GM23338 (cell line): ENCODE measurements around the gene CUX1.

Source experiments
- EZH2 ChIP-seq: fragments of 200-600 bp; sonication (generic); IDR thresholded peaks from one replicate; pipeline ENCODE4 v1.8.0; 2017; ENCODE audit warnings: antibody characterized with exemption, mild to moderate bottlenecking, low read depth; ENCODE audit not compliant: unreplicated experiment
- EZH2phosphoT487 ChIP-seq: fragments of 200-600 bp; sonication (generic); IDR thresholded peaks from one replicate; pipeline ENCODE4 v1.8.1; 2018; ENCODE audit warnings: antibody characterized with exemption; ENCODE audit not compliant: unreplicated experiment
- POLR2AphosphoS5 ChIP-seq: IDR thresholded peaks from 2 replicates; pipeline ENCODE4 v1.6.1; 2016; ENCODE audit warnings: antibody characterized with exemption, low read depth
- ZNF114 ChIP-seq: fragments of 250-450 bp; sonication (Bioruptor Pico); IDR thresholded peaks from 2 replicates; pipeline ENCODE4 v1.5.0; 2020; ENCODE audit warnings: mild to moderate bottlenecking, moderate library complexity
- ZNF331 ChIP-seq: fragments of 250-450 bp; sonication (Bioruptor Pico); IDR thresholded peaks from 2 replicates; pipeline ENCODE4 v1.5.0; 2020; ENCODE audit warnings: low read depth, mild to moderate bottlenecking, moderate library complexity
- TF ChIP-seq, protein P1 (sequence below), 2 experiments: fragments of 200-600 bp in 1 of 2; sonication (generic) in 1 of 2; conservative IDR thresholded peaks; 2 replicates each; pipeline versions ENCODE4 v1.5.1 to v1.6.1; 2016 to 2017; ENCODE audit warnings: antibody characterized with exemption in 2 of 2, low read depth in 2 of 2, mild to moderate bottlenecking in 2 of 2, moderate library complexity in 1 of 2
- TF ChIP-seq, protein P2 (sequence below): IDR thresholded peaks from one replicate; pipeline ENCODE4 v1.6.1; 2018; ENCODE audit warnings: antibody characterized with exemption; ENCODE audit not compliant: unreplicated experiment

GRCh38 chr7:101972627-101973026 lies 155.2 kb downstream of the CUX1 start:
- TF ChIP-seq, protein P1, sequence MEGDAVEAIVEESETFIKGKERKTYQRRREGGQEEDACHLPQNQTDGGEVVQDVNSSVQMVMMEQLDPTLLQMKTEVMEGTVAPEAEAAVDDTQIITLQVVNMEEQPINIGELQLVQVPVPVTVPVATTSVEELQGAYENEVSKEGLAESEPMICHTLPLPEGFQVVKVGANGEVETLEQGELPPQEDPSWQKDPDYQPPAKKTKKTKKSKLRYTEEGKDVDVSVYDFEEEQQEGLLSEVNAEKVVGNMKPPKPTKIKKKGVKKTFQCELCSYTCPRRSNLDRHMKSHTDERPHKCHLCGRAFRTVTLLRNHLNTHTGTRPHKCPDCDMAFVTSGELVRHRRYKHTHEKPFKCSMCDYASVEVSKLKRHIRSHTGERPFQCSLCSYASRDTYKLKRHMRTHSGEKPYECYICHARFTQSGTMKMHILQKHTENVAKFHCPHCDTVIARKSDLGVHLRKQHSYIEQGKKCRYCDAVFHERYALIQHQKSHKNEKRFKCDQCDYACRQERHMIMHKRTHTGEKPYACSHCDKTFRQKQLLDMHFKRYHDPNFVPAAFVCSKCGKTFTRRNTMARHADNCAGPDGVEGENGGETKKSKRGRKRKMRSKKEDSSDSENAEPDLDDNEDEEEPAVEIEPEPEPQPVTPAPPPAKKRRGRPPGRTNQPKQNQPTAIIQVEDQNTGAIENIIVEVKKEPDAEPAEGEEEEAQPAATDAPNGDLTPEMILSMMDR (conservative IDR thresholded peaks at IDR 0.05; ENCODE audit: low read depth in 2 of 2) = no peak
- TF ChIP-seq POLR2AphosphoS5 (no peak), EZH2phosphoT487 (no peak), ZNF114 (CRISPR knock-in tag) (no peak), EZH2 (no peak), ZNF331 (no peak)
- TF ChIP-seq, protein P2, sequence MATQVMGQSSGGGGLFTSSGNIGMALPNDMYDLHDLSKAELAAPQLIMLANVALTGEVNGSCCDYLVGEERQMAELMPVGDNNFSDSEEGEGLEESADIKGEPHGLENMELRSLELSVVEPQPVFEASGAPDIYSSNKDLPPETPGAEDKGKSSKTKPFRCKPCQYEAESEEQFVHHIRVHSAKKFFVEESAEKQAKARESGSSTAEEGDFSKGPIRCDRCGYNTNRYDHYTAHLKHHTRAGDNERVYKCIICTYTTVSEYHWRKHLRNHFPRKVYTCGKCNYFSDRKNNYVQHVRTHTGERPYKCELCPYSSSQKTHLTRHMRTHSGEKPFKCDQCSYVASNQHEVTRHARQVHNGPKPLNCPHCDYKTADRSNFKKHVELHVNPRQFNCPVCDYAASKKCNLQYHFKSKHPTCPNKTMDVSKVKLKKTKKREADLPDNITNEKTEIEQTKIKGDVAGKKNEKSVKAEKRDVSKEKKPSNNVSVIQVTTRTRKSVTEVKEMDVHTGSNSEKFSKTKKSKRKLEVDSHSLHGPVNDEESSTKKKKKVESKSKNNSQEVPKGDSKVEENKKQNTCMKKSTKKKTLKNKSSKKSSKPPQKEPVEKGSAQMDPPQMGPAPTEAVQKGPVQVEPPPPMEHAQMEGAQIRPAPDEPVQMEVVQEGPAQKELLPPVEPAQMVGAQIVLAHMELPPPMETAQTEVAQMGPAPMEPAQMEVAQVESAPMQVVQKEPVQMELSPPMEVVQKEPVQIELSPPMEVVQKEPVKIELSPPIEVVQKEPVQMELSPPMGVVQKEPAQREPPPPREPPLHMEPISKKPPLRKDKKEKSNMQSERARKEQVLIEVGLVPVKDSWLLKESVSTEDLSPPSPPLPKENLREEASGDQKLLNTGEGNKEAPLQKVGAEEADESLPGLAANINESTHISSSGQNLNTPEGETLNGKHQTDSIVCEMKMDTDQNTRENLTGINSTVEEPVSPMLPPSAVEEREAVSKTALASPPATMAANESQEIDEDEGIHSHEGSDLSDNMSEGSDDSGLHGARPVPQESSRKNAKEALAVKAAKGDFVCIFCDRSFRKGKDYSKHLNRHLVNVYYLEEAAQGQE = no peak
